Osteoblast (primary cell): Measurements from ENCODE around the gene DHX8. TPM values are rescaled to one million over a fixed set of nuclear protein-coding genes. Genes with fewer than 3 reads are reported as not detected.

Source experiments
- DNase-seq: peaks from one replicate; pipeline ENCODE4 v3.0.0; 2011; ENCODE audit warnings: low spot score, mixed read lengths; ENCODE audit not compliant: insufficient read length; ENCODE audit errors: missing footprints
- H2AFZ ChIP-seq: 2 replicates; pipeline ENCODE4 v1.6.0; 2011; ENCODE audit warnings: mild to moderate bottlenecking, low read length
- H3K27ac ChIP-seq: 2 replicates; pipeline ENCODE4 v1.5.1; 2011; ENCODE audit warnings: mild to moderate bottlenecking, low read depth, low read length, moderate library complexity
- H3K27me3 ChIP-seq: 2 replicates; pipeline ENCODE4 v1.6.0; 2012; ENCODE audit warnings: mild to moderate bottlenecking, control low read depth, inconsistent platforms, low read length, moderate library complexity; ENCODE audit not compliant: insufficient read depth
- H3K36me3 ChIP-seq: 2 replicates; pipeline ENCODE4 v1.5.1; 2011; ENCODE audit warnings: mild to moderate bottlenecking, low read length, control low read depth, moderate library complexity; ENCODE audit not compliant: insufficient read depth
- H3K4me1 ChIP-seq: 2 replicates; pipeline ENCODE4 v1.5.1; 2011; ENCODE audit warnings: mild to moderate bottlenecking, low read length, control low read depth, moderate library complexity; ENCODE audit not compliant: insufficient read depth
- H3K4me2 ChIP-seq: 2 replicates; pipeline ENCODE4 v1.6.0; 2011; ENCODE audit warnings: mild to moderate bottlenecking, low read length; ENCODE audit not compliant: insufficient read depth
- H3K4me3 ChIP-seq: fragments of 200-600 bp; sonication (generic); 3 replicates; pipeline ENCODE4 v1.5.1; 2012; ENCODE audit warnings: mild to moderate bottlenecking, low read length, inconsistent platforms; ENCODE audit not compliant: insufficient read depth
- H3K79me2 ChIP-seq: 2 replicates; pipeline ENCODE4 v1.6.0; 2012; ENCODE audit warnings: mild to moderate bottlenecking, low read length, control low read depth, inconsistent platforms; ENCODE audit not compliant: insufficient read depth
- H3K9me3 ChIP-seq: 2 replicates; pipeline ENCODE4 v1.5.1; 2011; ENCODE audit warnings: low read depth, low read length, control low read depth
- H4K20me1 ChIP-seq: 2 replicates; pipeline ENCODE4 v1.6.0; 2012; ENCODE audit warnings: mild to moderate bottlenecking, low read length, control low read depth; ENCODE audit not compliant: insufficient read depth
- total RNA-seq: library from RNA; depleted of rRNA; stranded (reverse); fragments of >200 nt; gene quantifications from 2 replicates; pipeline ENCODE4 v1.2.3, GENCODE V29; 2012
- TF ChIP-seq, protein P1 (sequence below): IDR thresholded peaks from 2 replicates; pipeline ENCODE4 v1.5.1; 2011; ENCODE audit warnings: mild to moderate bottlenecking, low read depth, low read length, moderate library complexity; ENCODE audit errors: extremely low read depth

DHX8 gene
- total RNA-seq, 1 donor = 42.3 TPM

GRCh38 chr17:43528988-43529814 lies 45.4 kb downstream of the DHX8 start:
- Histone ChIP-seq H3K4me3 (no peak overlapping the region), H2AFZ (no peak overlapping the region), H3K4me1 (peaks cover 14% of the 10 kb centered on the region), H3K27me3 (no peaks in the 10 kb centered on the region), H3K9me3 (no peaks in the 10 kb centered on the region), H3K36me3 (peaks cover 25% of the 10 kb centered on the region), H3K27ac (no peak overlapping the region), H4K20me1 (peaks cover 8% of the 10 kb centered on the region), H3K4me2 (no peak overlapping the region), H3K79me2 (no peaks in the 10 kb centered on the region)
- no peak for DNase-seq
- TF ChIP-seq, protein P1, sequence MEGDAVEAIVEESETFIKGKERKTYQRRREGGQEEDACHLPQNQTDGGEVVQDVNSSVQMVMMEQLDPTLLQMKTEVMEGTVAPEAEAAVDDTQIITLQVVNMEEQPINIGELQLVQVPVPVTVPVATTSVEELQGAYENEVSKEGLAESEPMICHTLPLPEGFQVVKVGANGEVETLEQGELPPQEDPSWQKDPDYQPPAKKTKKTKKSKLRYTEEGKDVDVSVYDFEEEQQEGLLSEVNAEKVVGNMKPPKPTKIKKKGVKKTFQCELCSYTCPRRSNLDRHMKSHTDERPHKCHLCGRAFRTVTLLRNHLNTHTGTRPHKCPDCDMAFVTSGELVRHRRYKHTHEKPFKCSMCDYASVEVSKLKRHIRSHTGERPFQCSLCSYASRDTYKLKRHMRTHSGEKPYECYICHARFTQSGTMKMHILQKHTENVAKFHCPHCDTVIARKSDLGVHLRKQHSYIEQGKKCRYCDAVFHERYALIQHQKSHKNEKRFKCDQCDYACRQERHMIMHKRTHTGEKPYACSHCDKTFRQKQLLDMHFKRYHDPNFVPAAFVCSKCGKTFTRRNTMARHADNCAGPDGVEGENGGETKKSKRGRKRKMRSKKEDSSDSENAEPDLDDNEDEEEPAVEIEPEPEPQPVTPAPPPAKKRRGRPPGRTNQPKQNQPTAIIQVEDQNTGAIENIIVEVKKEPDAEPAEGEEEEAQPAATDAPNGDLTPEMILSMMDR = no peak

DNA sequence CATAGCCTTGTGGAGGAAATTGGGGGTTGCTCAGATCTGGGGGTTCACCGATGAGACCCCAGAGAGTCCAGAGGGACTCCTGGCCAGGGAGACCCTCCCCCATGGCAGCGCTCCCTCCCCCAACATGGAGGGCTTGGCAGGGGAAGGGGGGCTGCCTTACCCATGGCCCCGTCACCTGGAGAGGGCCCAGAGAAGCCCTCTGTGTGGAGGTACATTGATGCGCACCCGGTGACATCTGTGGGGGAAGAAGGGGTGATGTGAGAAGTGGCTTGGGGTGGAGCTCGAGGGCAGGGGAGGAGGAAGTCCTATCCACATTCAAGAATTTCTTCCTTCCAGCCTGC lies 46.1 kb downstream of the DHX8 start:
- DNase-seq = no peak
- Histone ChIP-seq H3K4me1 (peaks cover 14% of the 10 kb centered on the region), H3K4me2 (peak overlapping the region; percentile 76), H3K27me3 (no peaks in the 10 kb centered on the region), H3K4me3 (peak overlapping the region; percentile 49), H3K79me2 (no peaks in the 10 kb centered on the region), H4K20me1 (peaks cover 6% of the 10 kb centered on the region), H3K9me3 (no peaks in the 10 kb centered on the region), H3K27ac (peak overlapping the region; percentile 72), H2AFZ (peak overlapping the region; percentile 87), H3K36me3 (peaks cover 18% of the 10 kb centered on the region)
- TF ChIP-seq, protein P1 = no peak

DNA sequence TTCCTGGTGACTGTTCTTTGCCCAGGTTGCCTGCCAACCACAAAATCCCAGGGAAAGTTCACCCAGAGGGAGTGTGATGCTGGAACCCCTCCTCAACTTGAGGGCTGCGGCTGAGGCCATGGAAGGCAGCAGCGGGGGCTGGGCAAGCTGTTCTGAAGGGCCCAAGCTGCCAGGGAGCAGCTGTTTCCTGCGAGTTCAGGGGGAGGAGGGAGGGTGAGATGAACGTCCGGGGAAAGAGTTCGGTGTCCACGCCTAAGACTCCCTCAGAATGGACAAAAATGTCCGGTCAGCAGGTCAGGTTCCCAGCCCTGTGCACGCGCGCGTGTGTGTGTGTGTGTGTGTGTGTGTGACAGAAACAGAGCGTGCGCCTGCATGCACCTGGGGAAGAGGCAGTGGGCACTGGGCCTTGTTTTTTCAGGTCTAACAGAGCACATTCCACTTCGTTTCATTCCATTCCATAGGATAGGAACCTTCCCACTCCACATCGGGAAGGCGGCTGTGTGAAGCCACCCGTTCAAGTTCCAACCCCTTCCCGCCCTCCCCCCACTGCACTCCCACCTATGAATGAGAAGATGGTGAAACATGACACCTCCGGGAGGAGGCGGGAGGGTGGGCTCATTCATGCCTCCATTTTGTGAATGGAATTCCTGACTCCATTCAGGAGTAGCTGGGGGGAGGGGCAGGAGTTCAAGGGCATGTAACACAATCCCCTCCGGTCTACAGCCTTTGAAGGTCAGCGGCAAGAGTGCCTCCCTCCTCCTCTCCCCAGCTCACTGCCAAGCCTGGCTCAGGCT lies 46.7 kb downstream of the DHX8 start:
- Histone ChIP-seq H3K27ac (peak overlapping the region; percentile 72), H3K4me1 (peaks cover 14% of the 10 kb centered on the region), H2AFZ (peak overlapping the region; percentile 87), H3K4me2 (peak overlapping the region; percentile 76), H3K4me3 (peak overlapping the region; percentile 49), H4K20me1 (peaks cover 1% of the 10 kb centered on the region), H3K36me3 (peaks cover 12% of the 10 kb centered on the region), H3K27me3 (no peaks in the 10 kb centered on the region), H3K9me3 (no peaks in the 10 kb centered on the region), H3K79me2 (no peaks in the 10 kb centered on the region)
- DNase-seq = peak; percentile 81
- TF ChIP-seq, protein P1 = no peak

GRCh38 chr17:43531082-43531378 lies 47.3 kb downstream of the DHX8 start:
- peaks cover 7% of the 10 kb centered on the region for H3K36me3 ChIP-seq
- TF ChIP-seq, protein P1 = no peak
- no peaks in the 10 kb centered on the region for H3K79me2 ChIP-seq
- peaks cover 17% of the 10 kb centered on the region for H3K4me1 ChIP-seq
- H3K4me2 ChIP-seq = peak overlapping the region; percentile 76
- no peak overlapping the region for H3K4me3 ChIP-seq
- peak overlapping the region; percentile 21 for H3K27ac ChIP-seq
- no peaks in the 10 kb centered on the region for H4K20me1 ChIP-seq
- no peaks in the 10 kb centered on the region for H3K9me3 ChIP-seq
- no peak for DNase-seq
- H2AFZ ChIP-seq = peak overlapping the region; percentile 62
- no peaks in the 10 kb centered on the region for H3K27me3 ChIP-seq
